Suprapubic skin (tissue), 4 donors: ENCODE results near the gene TES. TPM values are rescaled to one million over a fixed set of nuclear protein-coding genes. Genes with fewer than 3 reads are reported as not detected.

ENCODE experiments used
- DNase-seq, 2 donors: peaks; one replicate each; pipeline ENCODE4 v3.0.0-alpha.2; 2019; ENCODE audit warnings: low spot score in 2 of 2
- H3K27ac ChIP-seq: fragments of 200-600 bp; sonication (generic); one replicate; pipeline ENCODE4 v1.5.1; 2019
- H3K27me3 ChIP-seq: fragments of 200-600 bp; sonication (generic); one replicate; pipeline ENCODE4 v1.5.1; 2019
- H3K36me3 ChIP-seq: fragments of 200-600 bp; sonication (generic); one replicate; pipeline ENCODE4 v1.5.1; 2019
- H3K4me1 ChIP-seq: fragments of 200-600 bp; sonication (generic); one replicate; pipeline ENCODE4 v1.5.1; 2019
- H3K4me3 ChIP-seq: fragments of 200-600 bp; sonication (generic); one replicate; pipeline ENCODE4 v1.5.1; 2019; ENCODE audit warnings: mild to moderate bottlenecking
- H3K9me3 ChIP-seq: fragments of 200-600 bp; sonication (generic); one replicate; pipeline ENCODE4 v1.5.1; 2019
- CTCF ChIP-seq, 2 donors: fragments of 200-600 bp in 1 of 2; fragments of 450-650 bp in 1 of 2; sonication (generic) in 1 of 2; IDR thresholded peaks; one replicate each; pipeline ENCODE4 v1.5.1; 2016 to 2019; ENCODE audit warnings: antibody characterized with exemption in 2 of 2, mild to moderate bottlenecking in 1 of 2, moderate library complexity in 1 of 2
- EP300 ChIP-seq: sonication (generic); formaldehyde crosslinking; IDR thresholded peaks from one replicate; pipeline ENCODE4 v1.6.1; 2017; ENCODE audit warnings: antibody characterized with exemption
- POLR2A ChIP-seq, 2 donors: fragments of 450-650 bp; IDR thresholded peaks; one replicate each; pipeline ENCODE4 v1.6.1; 2017; ENCODE audit warnings: antibody characterized with exemption in 2 of 2, mild to moderate bottlenecking in 2 of 2, moderate library complexity in 2 of 2
- POLR2AphosphoS5 ChIP-seq, 3 donors: sonication (generic); formaldehyde crosslinking; IDR thresholded peaks; one replicate each; pipeline ENCODE4 v1.6.1; 2017; ENCODE audit warnings: antibody characterized with exemption in 3 of 3
- WGBS: methylation state at CpG from one replicate; pipeline ENCODE4 v1.1.5; 2018; 5-methylcytosine and 5-hydroxymethylcytosine counted together
- total RNA-seq, 4 donors: library from RNA; depleted of rRNA; stranded (reverse); fragments of >200 nt; gene quantifications; one replicate each; pipeline ENCODE4 v1.1.0, GENCODE V29; 2016

TES gene
- total RNA-seq, 4 donors from 2014 or later: 44.3 to 66.0 (median 57.5) TPM

GRCh38 chr7:116193329-116194087, 16.8 kb upstream of the TES start:
- 72% methylated on average over 5 of the region's 5 CpGs for WGBS
- TF ChIP-seq EP300 (no peak), POLR2AphosphoS5 (IDR thresholded peaks at IDR 0.05) (no peak), POLR2A (IDR thresholded peaks at IDR 0.05) (no peak), CTCF (IDR thresholded peaks at IDR 0.05) (no peak)
- H3K36me3 ChIP-seq: no peaks in the 10 kb centered on the region

GRCh38 chr7:116194115-116194514, 16.2 kb upstream of the TES start:
- no peak overlapping the region for H3K27ac ChIP-seq
- H3K4me1 ChIP-seq: no peaks in the 10 kb centered on the region
- no peak for TF ChIP-seq POLR2A (IDR thresholded peaks at IDR 0.05)
- TF ChIP-seq POLR2AphosphoS5 (IDR thresholded peaks at IDR 0.05): no peak
- no peak for TF ChIP-seq CTCF (IDR thresholded peaks at IDR 0.05)
- TF ChIP-seq EP300: no peak
- no peak overlapping the region for H3K4me3 ChIP-seq
- WGBS: 87% methylated on average over 2 of the region's 2 CpGs
- H3K9me3 ChIP-seq: no peaks in the 10 kb centered on the region
- H3K27me3 ChIP-seq: no peaks in the 10 kb centered on the region
- no peak for DNase-seq
- no peaks in the 10 kb centered on the region for H3K36me3 ChIP-seq

More at GRCh38 chr7:116193329-116194087, 16.8 kb upstream of the TES start:
- no peak for DNase-seq
- no peak overlapping the region for H3K4me3 ChIP-seq
- no peaks in the 10 kb centered on the region for H3K27me3 ChIP-seq
- H3K27ac ChIP-seq: no peak overlapping the region
- no peaks in the 10 kb centered on the region for H3K4me1 ChIP-seq
- no peaks in the 10 kb centered on the region for H3K9me3 ChIP-seq

GRCh38 chr7:116195451-116195850, 14.9 kb upstream of the TES start:
- 93% methylated on average over 1 of the region's 1 CpG for WGBS
- TF ChIP-seq CTCF (IDR thresholded peaks at IDR 0.05) (no peak), POLR2AphosphoS5 (IDR thresholded peaks at IDR 0.05) (no peak), POLR2A (IDR thresholded peaks at IDR 0.05) (no peak), EP300 (no peak)
- H3K27me3 ChIP-seq: no peaks in the 10 kb centered on the region
- DNase-seq: no peak
- no peaks in the 10 kb centered on the region for H3K4me1 ChIP-seq
- no peaks in the 10 kb centered on the region for H3K36me3 ChIP-seq
- H3K4me3 ChIP-seq: no peak overlapping the region
- H3K9me3 ChIP-seq: no peaks in the 10 kb centered on the region
- no peak overlapping the region for H3K27ac ChIP-seq

DNA sequence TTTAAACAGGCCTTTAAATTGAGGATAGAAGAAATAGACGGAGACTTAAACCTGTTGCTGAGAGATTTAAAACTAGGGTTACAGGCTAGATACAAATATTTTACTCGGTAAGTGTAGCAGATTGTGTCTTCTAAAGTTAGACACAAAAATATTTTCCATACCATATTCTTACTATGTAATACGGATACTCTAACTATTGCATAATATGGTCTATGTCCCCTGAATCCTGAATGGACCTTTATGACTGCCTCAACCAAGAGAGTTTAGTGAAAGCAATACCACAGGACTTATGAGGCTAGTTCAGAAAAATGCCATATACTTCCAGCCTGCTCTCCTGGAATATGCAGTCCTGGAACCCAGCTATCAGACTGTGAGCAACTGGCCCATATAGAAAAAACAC, 13.4 kb upstream of the TES start:
- Histone ChIP-seq H3K4me3 (no peak overlapping the region), H3K9me3 (no peaks in the 10 kb centered on the region), H3K27ac (no peak overlapping the region), H3K4me1 (no peaks in the 10 kb centered on the region), H3K36me3 (no peaks in the 10 kb centered on the region), H3K27me3 (no peaks in the 10 kb centered on the region)
- 94% methylated on average over 3 of the region's 3 CpGs for WGBS
- TF ChIP-seq POLR2AphosphoS5 (IDR thresholded peaks at IDR 0.05): no peak
- no peak for TF ChIP-seq CTCF (IDR thresholded peaks at IDR 0.05)
- no peak for TF ChIP-seq POLR2A (IDR thresholded peaks at IDR 0.05)
- TF ChIP-seq EP300: no peak
- DNase-seq: no peak

GRCh38 chr7:116197360-116197759, 13.0 kb upstream of the TES start:
- TF ChIP-seq EP300: no peak
- TF ChIP-seq POLR2A (IDR thresholded peaks at IDR 0.05): no peak
- TF ChIP-seq POLR2AphosphoS5 (IDR thresholded peaks at IDR 0.05): no peak
- no peak for TF ChIP-seq CTCF (IDR thresholded peaks at IDR 0.05)
- 66% methylated on average over 3 of the region's 3 CpGs for WGBS
- H3K9me3 ChIP-seq: no peaks in the 10 kb centered on the region
- no peaks in the 10 kb centered on the region for H3K36me3 ChIP-seq
- no peaks in the 10 kb centered on the region for H3K27me3 ChIP-seq
- no peaks in the 10 kb centered on the region for H3K4me1 ChIP-seq
- DNase-seq: no peak
- H3K27ac ChIP-seq: no peak overlapping the region
- no peak overlapping the region for H3K4me3 ChIP-seq
